Measurements from ENCODE around the gene ZNF136. TPM values are rescaled to one million over a fixed set of nuclear protein-coding genes. Genes with fewer than 3 reads are reported as not detected.
A peak's percentile ranks its signal among the peaks of the same experiment; 100 is the strongest.

Gene ZNF136
- total RNA-seq, 1 experiment from 2014 or later, result 4.0 TPM

DNA sequence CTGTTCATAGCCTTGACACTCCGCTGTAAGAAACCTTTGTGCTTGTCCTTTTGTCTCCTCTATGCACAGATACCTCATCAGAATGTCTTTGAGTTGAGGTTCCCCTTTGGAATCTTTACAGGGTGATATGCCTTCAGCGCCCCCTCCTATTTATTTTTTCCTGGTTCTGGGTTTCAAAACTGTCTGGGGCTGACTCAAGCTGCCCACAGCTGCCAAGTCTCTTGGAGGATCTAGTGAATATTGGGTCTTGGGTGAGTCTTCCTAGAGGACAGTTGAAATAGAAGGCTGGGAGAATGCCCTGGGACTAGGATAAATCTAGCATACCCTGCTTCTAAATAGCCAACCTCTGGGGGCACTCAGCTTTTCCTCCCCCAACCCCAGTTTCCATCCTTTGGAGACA is 930 bp downstream of the ZNF136 start:
- no peak overlapping the region; the same call in 1 of the 2 replicates for H3K27ac ChIP-seq (ENCODE audit: low read depth, low read length)
- RAD21 ChIA-PET (ENCODE audit: low non-redundant PET in 1 of 2, low total read pairs in 2 of 2, uncharacterized antibody in 2 of 2, unreplicated experiment in 2 of 2), result no interaction called here
- H3K4me1 ChIP-seq (ENCODE audit: control insufficient read depth in 1 of 2, insufficient read depth in 2 of 2, low read length in 2 of 2), result peaks cover 0 to 3% of the 10 kb centered on the region in 2 experiments; a peak in 1 of 4 replicates
- H2AFZ ChIP-seq (ENCODE audit: low read depth, low read length, poor library complexity, severe bottlenecking), result no peak overlapping the region
- peak overlapping the region; percentile 68 for H3K9ac ChIP-seq (ENCODE audit: low read length)
- no peaks in the 10 kb centered on the region for H4K20me1 ChIP-seq (ENCODE audit: insufficient read depth)
- BruUV-seq (replicated peaks), result no TSS peak
- H3K36me3 ChIP-seq (ENCODE audit: control insufficient read depth in 1 of 2, insufficient read depth in 2 of 2, low read length in 2 of 2), result no peaks in the 10 kb centered on the region
- no peak for ATAC-seq
- H3K4me3 ChIP-seq (replicated peaks in 1 of 2; ENCODE audit: low read depth in 1 of 2, low read length in 2 of 2), result peak overlapping the region; percentile 76 to 80
- no peaks in the 10 kb centered on the region for H3K27me3 ChIP-seq (ENCODE audit: insufficient read depth, low read length)
- H3K9me2 ChIP-seq (ENCODE audit: insufficient read depth), result no peaks in the 10 kb centered on the region
- CTCF ChIA-PET, result no interaction called here
- intact Hi-C loops (cut with micrococcal nuclease), result loop anchor here (5.0 kb wide), 1 partner anchor 128 kb away; the partner anchor contains the start of gene ZNF44
- H3K79me2 ChIP-seq (ENCODE audit: insufficient read depth, low read length), result no peaks in the 10 kb centered on the region; the same call in 1 of the 2 replicates
- TF ChIP-seq, protein P1, sequence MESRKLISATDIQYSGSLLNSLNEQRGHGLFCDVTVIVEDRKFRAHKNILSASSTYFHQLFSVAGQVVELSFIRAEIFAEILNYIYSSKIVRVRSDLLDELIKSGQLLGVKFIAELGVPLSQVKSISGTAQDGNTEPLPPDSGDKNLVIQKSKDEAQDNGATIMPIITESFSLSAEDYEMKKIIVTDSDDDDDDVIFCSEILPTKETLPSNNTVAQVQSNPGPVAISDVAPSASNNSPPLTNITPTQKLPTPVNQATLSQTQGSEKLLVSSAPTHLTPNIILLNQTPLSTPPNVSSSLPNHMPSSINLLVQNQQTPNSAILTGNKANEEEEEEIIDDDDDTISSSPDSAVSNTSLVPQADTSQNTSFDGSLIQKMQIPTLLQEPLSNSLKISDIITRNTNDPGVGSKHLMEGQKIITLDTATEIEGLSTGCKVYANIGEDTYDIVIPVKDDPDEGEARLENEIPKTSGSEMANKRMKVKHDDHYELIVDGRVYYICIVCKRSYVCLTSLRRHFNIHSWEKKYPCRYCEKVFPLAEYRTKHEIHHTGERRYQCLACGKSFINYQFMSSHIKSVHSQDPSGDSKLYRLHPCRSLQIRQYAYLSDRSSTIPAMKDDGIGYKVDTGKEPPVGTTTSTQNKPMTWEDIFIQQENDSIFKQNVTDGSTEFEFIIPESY (IDR thresholded peaks at IDR 0.05; ENCODE audit: extremely low read depth, insufficient replicate concordance, low read length), result no peak
- TF ChIP-seq SIN3A (IDR thresholded peaks at IDR 0.05; ENCODE audit: low read depth) (no peak), JUND (IDR thresholded peaks at IDR 0.05) (no peak), YY1 (IDR thresholded peaks at IDR 0.05; ENCODE audit: extremely low read depth, insufficient replicate concordance, low read depth, low read length) (no peak)
- TF ChIP-seq, protein P2, sequence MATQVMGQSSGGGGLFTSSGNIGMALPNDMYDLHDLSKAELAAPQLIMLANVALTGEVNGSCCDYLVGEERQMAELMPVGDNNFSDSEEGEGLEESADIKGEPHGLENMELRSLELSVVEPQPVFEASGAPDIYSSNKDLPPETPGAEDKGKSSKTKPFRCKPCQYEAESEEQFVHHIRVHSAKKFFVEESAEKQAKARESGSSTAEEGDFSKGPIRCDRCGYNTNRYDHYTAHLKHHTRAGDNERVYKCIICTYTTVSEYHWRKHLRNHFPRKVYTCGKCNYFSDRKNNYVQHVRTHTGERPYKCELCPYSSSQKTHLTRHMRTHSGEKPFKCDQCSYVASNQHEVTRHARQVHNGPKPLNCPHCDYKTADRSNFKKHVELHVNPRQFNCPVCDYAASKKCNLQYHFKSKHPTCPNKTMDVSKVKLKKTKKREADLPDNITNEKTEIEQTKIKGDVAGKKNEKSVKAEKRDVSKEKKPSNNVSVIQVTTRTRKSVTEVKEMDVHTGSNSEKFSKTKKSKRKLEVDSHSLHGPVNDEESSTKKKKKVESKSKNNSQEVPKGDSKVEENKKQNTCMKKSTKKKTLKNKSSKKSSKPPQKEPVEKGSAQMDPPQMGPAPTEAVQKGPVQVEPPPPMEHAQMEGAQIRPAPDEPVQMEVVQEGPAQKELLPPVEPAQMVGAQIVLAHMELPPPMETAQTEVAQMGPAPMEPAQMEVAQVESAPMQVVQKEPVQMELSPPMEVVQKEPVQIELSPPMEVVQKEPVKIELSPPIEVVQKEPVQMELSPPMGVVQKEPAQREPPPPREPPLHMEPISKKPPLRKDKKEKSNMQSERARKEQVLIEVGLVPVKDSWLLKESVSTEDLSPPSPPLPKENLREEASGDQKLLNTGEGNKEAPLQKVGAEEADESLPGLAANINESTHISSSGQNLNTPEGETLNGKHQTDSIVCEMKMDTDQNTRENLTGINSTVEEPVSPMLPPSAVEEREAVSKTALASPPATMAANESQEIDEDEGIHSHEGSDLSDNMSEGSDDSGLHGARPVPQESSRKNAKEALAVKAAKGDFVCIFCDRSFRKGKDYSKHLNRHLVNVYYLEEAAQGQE (IDR thresholded peaks at IDR 0.05; ENCODE audit: low read depth), result no peak
- TF ChIP-seq, protein P3, sequence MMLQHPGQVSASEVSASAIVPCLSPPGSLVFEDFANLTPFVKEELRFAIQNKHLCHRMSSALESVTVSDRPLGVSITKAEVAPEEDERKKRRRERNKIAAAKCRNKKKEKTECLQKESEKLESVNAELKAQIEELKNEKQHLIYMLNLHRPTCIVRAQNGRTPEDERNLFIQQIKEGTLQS (IDR thresholded peaks at IDR 0.05), result no peak
- peak overlapping the region; percentile 79 for H3K4me2 ChIP-seq (ENCODE audit: low read length)
- no peak for DNase-seq (ENCODE audit: low read depth, low spot score)
- H3K9me3 ChIP-seq (ENCODE audit: control insufficient read depth in 1 of 2, insufficient read depth in 1 of 2, low read depth in 1 of 2, low read length in 2 of 2), result peaks cover 5 to 10% of the 10 kb centered on the region in 2 experiments; a peak in 2 of 4 replicates
- POLR2A ChIA-PET, result no interaction called here

All from HCT116 (cell line).